BJ (cell line): ENCODE data around the gene ROR1. TPM values are rescaled to one million over a fixed set of nuclear protein-coding genes. Genes with fewer than 3 reads are reported as not detected.

ENCODE experiments used
- CTCF ChIA-PET: fragments of 350-600 bp; formaldehyde crosslinking; extraction: SDS; loops from one replicate; lab custom pipeline; 2021; ENCODE audit warnings: antibody characterized with exemption, inconsistent platforms; lab: Yijun Ruan, JAX
- POLR2A ChIA-PET: fragments of 300-600 bp; sonication (Branson Sonifier 250); formaldehyde crosslinking; extraction: SDS; loops from one replicate; lab custom pipeline; 2021; ENCODE audit warnings: antibody characterized with exemption; lab: Charles Lee
- DNase-seq: peaks from one replicate; pipeline ENCODE4 v3.0.0-alpha.2; 2011; ENCODE audit warnings: low read depth
- H3K27me3 ChIP-seq: 2 replicates; pipeline ENCODE4 v1.6.0; 2011; ENCODE audit warnings: low read length; ENCODE audit not compliant: control insufficient read depth, insufficient read depth
- H3K36me3 ChIP-seq: 2 replicates; pipeline ENCODE4 v1.5.1; 2011; ENCODE audit warnings: low read length; ENCODE audit not compliant: control insufficient read depth, insufficient read depth
- H3K4me3 ChIP-seq: 2 replicates; pipeline ENCODE4 v1.5.1; 2011; ENCODE audit warnings: low read depth, mild to moderate bottlenecking, control low read depth, low read length
- CTCF ChIP-seq: IDR thresholded peaks from 2 replicates; pipeline ENCODE4 v1.5.1; 2011; ENCODE audit warnings: low read depth, mild to moderate bottlenecking, control low read depth, inconsistent platforms, low read length, moderate library complexity; ENCODE audit not compliant: insufficient read depth
- polyA plus RNA-seq: library from polyadenylated mRNA; depleted of rRNA; stranded (reverse); fragments of >200 nt; gene quantifications from 2 replicates; pipeline ENCODE4 v1.2.3, GENCODE V29; 2011

ROR1 gene
- polyA plus RNA-seq, 1 experiment = 4.6 TPM

- POLR2A ChIA-PET = no interaction called here
- TF ChIP-seq CTCF = no peak
- H3K27me3 ChIP-seq = no peaks in the 10 kb centered on the region
- CTCF ChIA-PET = interaction anchor here (0.7 to 1.0 kb wide), 2 partner anchors 10 to 11 kb away, joined by 3 read pairs; no protein-coding TSS in a partner anchor
- no peak for DNase-seq
- no peak overlapping the region for H3K4me3 ChIP-seq
- H3K36me3 ChIP-seq = no peaks in the 10 kb centered on the region
Measured at GRCh38 chr1:63871463-63871862, 97.6 kb downstream of the ROR1 start.

DNA sequence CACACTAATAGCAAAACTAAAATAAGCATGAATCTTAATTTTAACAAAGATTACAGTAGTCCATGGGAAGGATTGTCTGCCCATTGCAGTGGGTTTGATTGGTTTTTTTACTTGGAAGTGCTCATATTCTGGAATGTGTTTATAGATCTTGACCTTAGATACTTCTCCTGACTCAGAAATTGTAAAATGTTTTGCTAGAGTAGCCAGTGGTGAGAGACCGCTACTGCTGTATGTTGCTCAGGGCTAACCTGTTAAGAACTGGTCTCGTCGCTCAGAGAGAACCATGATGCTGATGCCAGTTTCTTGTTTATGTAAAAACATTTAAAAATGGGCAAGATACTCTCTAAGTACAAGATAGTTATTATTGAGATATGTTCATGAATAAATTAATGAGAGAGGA, 99.9 kb downstream of the ROR1 start:
- TF ChIP-seq CTCF = 0 out of 2 replicates have a peak, but pooled peaks have one; percentile 7
- H3K36me3 ChIP-seq = no peaks in the 10 kb centered on the region
- no peaks in the 10 kb centered on the region for H3K27me3 ChIP-seq
- CTCF ChIA-PET = interaction anchor here (1.2 kb wide), 1 partner anchor 293 kb away, joined by 3 read pairs; no protein-coding TSS in a partner anchor
- POLR2A ChIA-PET = no interaction called here
- no peak for DNase-seq
- H3K4me3 ChIP-seq = no peak overlapping the region

DNA sequence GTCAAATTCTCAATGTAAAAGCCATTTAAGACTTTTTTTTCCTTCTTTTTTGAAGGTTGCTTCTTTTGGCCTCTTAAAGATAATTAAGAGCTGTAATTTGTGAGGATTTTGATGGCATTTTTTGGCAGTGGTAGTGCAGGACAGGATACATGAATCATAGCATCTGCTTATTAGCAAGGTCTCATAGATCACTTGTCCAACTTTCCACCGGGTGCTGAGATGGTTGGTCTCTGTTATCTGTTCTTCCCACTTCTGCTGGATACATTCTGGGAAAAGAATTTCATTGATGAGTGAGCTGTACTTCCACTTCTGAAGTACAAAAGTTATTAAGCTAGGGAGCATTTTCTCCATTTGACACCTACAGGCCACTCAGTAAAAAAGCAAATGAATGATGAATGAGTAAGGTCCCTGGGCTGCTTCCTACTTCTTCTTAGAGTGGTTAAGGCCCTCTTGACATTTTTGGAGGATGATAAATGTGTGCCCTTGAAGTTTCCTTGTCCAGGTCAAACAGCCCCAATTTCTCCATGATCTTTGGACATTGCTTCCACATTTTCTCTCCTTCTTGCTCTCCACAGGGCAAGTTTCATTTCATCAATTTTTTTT, 100.6 kb downstream of the ROR1 start:
- no peaks in the 10 kb centered on the region for H3K27me3 ChIP-seq
- TF ChIP-seq CTCF = no peak
- no peak for DNase-seq
- ChIA-PET POLR2A (interaction anchor here (0.8 kb wide), 1 partner anchor 98 kb away, joined by 3 read pairs; no protein-coding TSS in a partner anchor), CTCF (interaction anchor here (0.7 to 1.2 kb wide), 2 partner anchors 99 to 292 kb away, joined by 3 to 4 read pairs; no protein-coding TSS in a partner anchor)
- H3K4me3 ChIP-seq = no peak overlapping the region
- H3K36me3 ChIP-seq = no peaks in the 10 kb centered on the region

DNA sequence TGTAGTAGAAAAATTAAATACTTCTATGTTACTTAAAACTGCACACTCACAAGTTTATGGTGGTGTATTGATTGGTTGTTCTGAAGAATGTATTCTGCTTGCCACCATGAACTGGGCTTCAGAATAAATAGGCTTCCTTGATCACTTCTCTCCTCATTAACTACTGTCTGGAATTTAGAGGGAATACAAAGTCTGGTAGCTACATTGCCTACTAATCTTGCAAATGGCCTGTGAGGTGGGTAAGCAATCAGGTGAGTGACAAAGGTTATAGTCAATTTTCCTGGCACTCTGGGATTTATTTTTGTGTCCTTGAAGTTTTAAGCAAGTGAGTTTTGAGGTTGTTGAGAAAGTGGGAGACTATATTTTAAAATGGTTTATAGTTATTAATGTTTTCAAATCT, 101.8 kb downstream of the ROR1 start:
- H3K4me3 ChIP-seq = no peak overlapping the region
- H3K36me3 ChIP-seq = no peaks in the 10 kb centered on the region
- ChIA-PET POLR2A (no interaction called here), CTCF (no interaction called here)
- no peak for TF ChIP-seq CTCF
- no peaks in the 10 kb centered on the region for H3K27me3 ChIP-seq
- DNase-seq = no peak

DNA sequence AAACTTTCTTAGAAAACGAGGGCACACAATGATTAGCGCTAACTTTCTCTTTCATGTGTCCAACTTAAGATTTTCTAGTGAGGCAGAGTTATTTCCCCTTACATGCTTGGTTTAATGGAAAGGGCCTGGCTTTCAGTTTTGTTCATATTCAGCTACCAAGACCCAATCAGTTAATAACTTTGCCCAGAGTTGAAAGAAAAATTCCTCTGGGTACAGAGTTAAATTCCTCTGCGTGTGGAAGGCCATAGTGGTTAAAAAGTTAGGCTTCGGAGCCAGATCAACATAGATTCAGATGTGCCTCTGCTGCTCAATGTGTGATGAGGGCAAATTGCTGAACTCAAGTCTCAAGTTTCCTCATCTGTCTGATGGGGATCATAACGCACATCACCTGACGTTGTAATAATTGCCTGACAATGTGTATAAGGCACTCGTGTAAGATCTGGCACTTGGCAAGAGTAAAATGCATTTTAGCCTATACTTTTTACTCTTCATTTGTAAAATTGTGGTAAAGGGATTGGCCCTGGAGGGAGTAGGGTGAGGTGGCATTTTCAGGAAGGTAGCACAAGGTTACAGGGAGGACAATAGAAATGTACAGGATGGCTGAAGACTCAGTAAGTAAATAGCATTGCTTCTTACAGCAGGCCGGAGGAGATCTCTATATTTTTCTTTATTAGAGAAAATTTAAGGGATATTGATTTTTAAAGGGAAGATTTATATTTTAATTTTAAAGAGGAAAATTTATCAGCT, 103.4 kb downstream of the ROR1 start:
- Histone ChIP-seq H3K4me3 (no peak overlapping the region), H3K27me3 (no peaks in the 10 kb centered on the region), H3K36me3 (no peaks in the 10 kb centered on the region)
- no peak for TF ChIP-seq CTCF
- CTCF ChIA-PET = interaction anchor here (1.2 kb wide), 1 partner anchor 260 kb away, joined by 4 read pairs; no protein-coding TSS in a partner anchor
- no peak for DNase-seq
- POLR2A ChIA-PET = no interaction called here
